ENCODE results near the gene PCDHB6. TPM values are rescaled to one million over a fixed set of nuclear protein-coding genes. Genes with fewer than 3 reads are reported as not detected.
A peak's percentile ranks its signal among the peaks of the same experiment; 100 is the strongest.
"Not testable (repeated sequence)": the region's sequence is repeated elsewhere in the genome, so short reads cannot be mapped to it uniquely, and the experiment has no call there.

PCDHB6 gene
- total and polyA plus RNA-seq, 12 donors: 0.16 to 0.68 (median 0.44) TPM

DNA sequence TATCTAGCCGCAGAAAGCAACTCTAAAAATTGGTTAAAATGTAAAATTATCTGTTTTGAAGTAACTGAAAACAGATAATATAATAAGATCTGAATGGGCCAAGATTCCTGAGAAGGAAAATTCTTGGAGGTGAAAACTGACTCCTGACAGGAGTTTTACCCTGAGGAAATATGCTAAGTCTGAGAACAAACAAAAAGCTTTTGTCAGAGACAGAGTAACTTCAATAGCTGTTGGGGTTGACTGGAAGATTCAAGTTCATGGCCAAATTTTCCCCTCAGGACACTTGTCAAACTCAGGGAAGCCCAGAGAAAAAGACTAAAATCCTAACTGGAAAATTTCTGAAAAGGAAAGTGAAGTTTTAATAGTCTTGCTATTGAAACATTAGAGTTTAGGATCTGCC is 22.6 kb upstream of the PCDHB6 start:
- DNase-seq (no peak), ATAC-seq (no peak)
- intact Hi-C loops (cut with DNase I): loop anchor here in 1 of 10 donors (10.0 kb wide), 1 partner anchor 437 kb away; no protein-coding TSS in a partner anchor
- Histone ChIP-seq H3K4me1 (no peaks in the 10 kb centered on the region), H3K36me3 (no peaks in the 10 kb centered on the region), H3K9me3 (peaks cover 0 to 85% (median under 1%) of the 10 kb centered on the region in 11 donors), H3K4me3 (no peak overlapping the region), H3K27me3 (peaks cover 0 to 33% (median 11%) of the 10 kb centered on the region in 7 donors), H3K27ac (no peak overlapping the region)
- 88 to 91% methylated on average over 1 of the region's 1 CpG for WGBS, 2 donors
- TF ChIP-seq, protein P1, sequence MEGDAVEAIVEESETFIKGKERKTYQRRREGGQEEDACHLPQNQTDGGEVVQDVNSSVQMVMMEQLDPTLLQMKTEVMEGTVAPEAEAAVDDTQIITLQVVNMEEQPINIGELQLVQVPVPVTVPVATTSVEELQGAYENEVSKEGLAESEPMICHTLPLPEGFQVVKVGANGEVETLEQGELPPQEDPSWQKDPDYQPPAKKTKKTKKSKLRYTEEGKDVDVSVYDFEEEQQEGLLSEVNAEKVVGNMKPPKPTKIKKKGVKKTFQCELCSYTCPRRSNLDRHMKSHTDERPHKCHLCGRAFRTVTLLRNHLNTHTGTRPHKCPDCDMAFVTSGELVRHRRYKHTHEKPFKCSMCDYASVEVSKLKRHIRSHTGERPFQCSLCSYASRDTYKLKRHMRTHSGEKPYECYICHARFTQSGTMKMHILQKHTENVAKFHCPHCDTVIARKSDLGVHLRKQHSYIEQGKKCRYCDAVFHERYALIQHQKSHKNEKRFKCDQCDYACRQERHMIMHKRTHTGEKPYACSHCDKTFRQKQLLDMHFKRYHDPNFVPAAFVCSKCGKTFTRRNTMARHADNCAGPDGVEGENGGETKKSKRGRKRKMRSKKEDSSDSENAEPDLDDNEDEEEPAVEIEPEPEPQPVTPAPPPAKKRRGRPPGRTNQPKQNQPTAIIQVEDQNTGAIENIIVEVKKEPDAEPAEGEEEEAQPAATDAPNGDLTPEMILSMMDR (IDR thresholded peaks at IDR 0.05): no peak

DNA sequence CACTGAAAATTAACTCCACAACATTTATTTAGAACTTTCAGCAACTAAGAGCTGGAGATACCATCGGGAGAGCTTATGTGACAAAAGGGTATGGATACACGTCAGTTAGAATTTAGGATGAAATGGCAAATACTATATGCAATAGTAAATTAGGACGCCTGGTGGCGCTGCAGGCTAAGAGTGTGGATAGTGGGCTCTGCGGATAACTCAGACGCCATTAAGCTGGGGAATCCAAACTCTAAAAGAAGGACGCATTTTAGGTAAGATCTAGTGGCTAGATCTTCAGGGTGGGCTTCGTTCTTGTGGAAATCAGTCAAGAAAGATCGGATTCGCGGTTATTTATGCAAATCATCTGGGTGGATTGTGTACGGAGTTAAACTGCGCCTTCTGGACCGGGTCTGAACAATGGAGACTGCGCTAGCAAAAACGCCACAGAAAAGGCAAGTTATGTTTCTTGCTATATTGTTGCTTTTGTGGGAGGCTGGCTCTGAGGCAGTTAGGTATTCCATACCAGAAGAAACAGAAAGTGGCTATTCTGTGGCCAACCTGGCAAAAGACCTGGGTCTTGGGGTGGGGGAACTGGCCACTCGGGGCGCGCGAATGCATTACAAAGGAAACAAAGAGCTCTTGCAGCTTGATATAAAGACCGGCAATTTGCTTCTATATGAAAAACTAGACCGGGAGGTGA is 14.7 kb upstream of the PCDHB6 start, which contains the start of gene PCDHB5:
Gene PCDHB5 (plus strand): TSS at position 177 of the 688 bp plus-strand sequence. CDS start 229 bp downstream, at position 406.
- peak in 6 of 8 donors; percentile 25 to 89 (median 53) for ATAC-seq
- 13 to 19% methylated on average over 22 of the region's 22 CpGs for WGBS, 2 donors
- peak within 1 kb of the TSS; percentile 17 to 60 (median 44) for H3K4me3 ChIP-seq
- intact Hi-C loops (cut with DNase I): no loop called here
- peaks cover 0 to 6% (median 0%) of the 10 kb centered on the region in 7 donors for H3K27me3 ChIP-seq
- no peaks in the 10 kb centered on the region for H3K4me1 ChIP-seq
- peak within 1 kb of the TSS in 3 of 10 donors; percentile 39 to 63 (median 41) for H3K27ac ChIP-seq
- peak in 1 of 2 donors; percentile 31 for DNase-seq
- TF ChIP-seq, protein P1 (IDR thresholded peaks at IDR 0.05): peak in 7 of 9 donors; percentile 38 to 68 (median 51)
- no peaks in the 10 kb centered on the region for H3K36me3 ChIP-seq
- peaks cover 0 to 98% (median 48%) of the 10 kb centered on the region in 11 donors for H3K9me3 ChIP-seq

DNA sequence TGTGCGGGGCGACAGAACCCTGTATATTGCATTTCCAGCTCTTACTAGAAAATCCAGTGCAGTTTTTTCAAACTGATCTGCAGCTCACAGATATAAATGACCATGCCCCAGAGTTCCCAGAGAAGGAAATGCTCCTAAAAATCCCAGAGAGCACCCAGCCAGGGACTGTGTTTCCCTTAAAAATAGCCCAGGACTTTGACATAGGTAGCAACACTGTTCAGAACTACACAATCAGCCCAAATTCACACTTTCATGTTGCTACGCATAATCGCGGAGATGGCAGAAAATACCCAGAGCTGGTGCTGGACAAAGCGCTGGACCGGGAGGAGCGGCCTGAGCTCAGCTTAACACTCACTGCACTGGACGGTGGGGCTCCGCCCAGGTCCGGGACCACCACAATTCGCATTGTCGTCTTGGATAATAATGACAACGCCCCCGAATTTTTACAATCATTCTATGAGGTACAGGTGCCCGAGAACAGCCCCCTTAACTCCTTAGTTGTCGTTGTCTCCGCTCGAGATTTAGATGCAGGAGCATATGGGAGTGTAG is 14.1 kb upstream of the PCDHB6 start:
- intact Hi-C loops (cut with DNase I): no loop called here
- 35 to 39% methylated on average over 19 of the region's 19 CpGs for WGBS, 2 donors

DNA sequence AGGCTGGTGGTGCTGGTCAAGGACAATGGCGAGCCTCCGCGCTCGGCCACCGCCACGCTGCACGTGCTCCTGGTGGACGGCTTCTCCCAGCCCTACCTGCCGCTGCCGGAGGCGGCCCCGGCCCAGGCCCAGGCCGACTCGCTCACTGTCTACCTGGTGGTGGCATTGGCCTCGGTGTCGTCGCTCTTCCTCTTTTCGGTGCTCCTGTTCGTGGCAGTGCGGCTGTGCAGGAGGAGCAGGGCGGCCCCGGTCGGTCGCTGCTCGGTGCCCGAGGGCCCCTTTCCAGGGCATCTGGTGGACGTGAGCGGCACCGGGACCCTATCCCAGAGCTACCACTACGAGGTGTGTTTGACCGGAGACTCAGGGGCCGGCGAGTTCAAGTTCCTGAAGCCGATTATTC is 12.5 kb upstream of the PCDHB6 start:
- H3K4me3 ChIP-seq; H3K27ac ChIP-seq; intact Hi-C loops (cut with DNase I); H3K36me3 ChIP-seq; ATAC-seq; H3K4me1 ChIP-seq; H3K27me3 ChIP-seq; DNase-seq: not testable (repeated sequence)
- peaks cover 0 to 100% (median 48%) of the 10 kb centered on the region in 11 donors for H3K9me3 ChIP-seq
- WGBS, 2 donors: 43 to 48% methylated on average over 27 to 33 of the region's 34 CpGs

More for the DNA sequence above, 14.1 kb upstream of the PCDHB6 start:
- Histone ChIP-seq H3K9me3 (peaks cover 0 to 98% (median 48%) of the 10 kb centered on the region in 11 donors), H3K4me1 (no peaks in the 10 kb centered on the region), H3K27ac (no peak overlapping the region), H3K4me3 (peak overlapping the region; percentile 17 to 60 (median 44)), H3K27me3 (peaks cover 0 to 6% (median 0%) of the 10 kb centered on the region in 7 donors), H3K36me3 (no peaks in the 10 kb centered on the region)
- TF ChIP-seq, protein P1 (IDR thresholded peaks at IDR 0.05): no peak
- DNase-seq (no peak), ATAC-seq (peak in 1 of 8 donors; percentile 42)
